ENCODE measurements around the gene REPIN1. TPM values are rescaled to one million over a fixed set of nuclear protein-coding genes. Genes with fewer than 3 reads are reported as not detected.
A peak's percentile ranks its signal among the peaks of the same experiment; 100 is the strongest.

REPIN1 gene
- total RNA-seq, 1 experiment from 2014 or later: 106 TPM

GRCh38 chr7:150369748-150370501 is 1.3 kb downstream of the REPIN1 start:
- DNase-seq (ENCODE audit: low read depth, low spot score): no peak
- no peak for TF ChIP-seq ZNF274 (IDR thresholded peaks at IDR 0.05; ENCODE audit: low read depth, low read length)
- CTCF ChIA-PET: no interaction called here
- peak overlapping the region; percentile 98 for H3K27ac ChIP-seq (ENCODE audit: low read depth, low read length)
- peaks cover 11 to 16% of the 10 kb centered on the region in 2 experiments; a peak in 3 of 4 replicates for H3K36me3 ChIP-seq (ENCODE audit: control insufficient read depth in 1 of 2, insufficient read depth in 2 of 2, low read length in 2 of 2)
- RAD21 ChIA-PET (ENCODE audit: low non-redundant PET in 1 of 2, low total read pairs in 2 of 2, uncharacterized antibody in 2 of 2, unreplicated experiment in 2 of 2): no interaction called here
- H2AFZ ChIP-seq (ENCODE audit: low read depth, low read length, poor library complexity, severe bottlenecking): no peak overlapping the region
- H3K4me2 ChIP-seq (ENCODE audit: low read length): peak overlapping the region; percentile 89
- no peaks in the 10 kb centered on the region for H3K27me3 ChIP-seq (ENCODE audit: insufficient read depth, low read length)
- H3K79me2 ChIP-seq (ENCODE audit: insufficient read depth, low read length): peaks cover 44% of the 10 kb centered on the region
- no peaks in the 10 kb centered on the region for H3K9me3 ChIP-seq (ENCODE audit: control insufficient read depth in 1 of 2, insufficient read depth in 1 of 2, low read depth in 1 of 2, low read length in 2 of 2)
- H3K4me3 ChIP-seq (replicated peaks in 1 of 2; ENCODE audit: low read depth in 1 of 2, low read length in 2 of 2): peak overlapping the region; percentile 76
- intact Hi-C loops (cut with micrococcal nuclease): loop anchor here (5.0 to 10.0 kb wide), 2 partner anchors 32 to 65 kb away; no protein-coding TSS in a partner anchor
- POLR2A ChIA-PET: interaction anchor here (2.6 kb wide), 1 partner anchor 8 kb away, joined by 15 read pairs; no protein-coding TSS in a partner anchor
- no peaks in the 10 kb centered on the region for H4K20me1 ChIP-seq (ENCODE audit: insufficient read depth)
- BruUV-seq (replicated peaks): TSS peak; percentile 40
- no peaks in the 10 kb centered on the region for H3K9me2 ChIP-seq (ENCODE audit: insufficient read depth)
- H3K4me1 ChIP-seq (ENCODE audit: control insufficient read depth in 1 of 2, insufficient read depth in 2 of 2, low read length in 2 of 2): peaks cover 13 to 24% of the 10 kb centered on the region in 2 experiments
- peak overlapping the region; percentile 89 for H3K9ac ChIP-seq (ENCODE audit: low read length)
- no peak for ATAC-seq

GRCh38 chr7:150370612-150371071 is 2.0 kb downstream of the REPIN1 start:
- ChIA-PET POLR2A (interaction anchor here (2.6 kb wide), 1 partner anchor 7 kb away, joined by 15 read pairs; no protein-coding TSS in a partner anchor), CTCF (no interaction called here)
- no peak for TF ChIP-seq REST (IDR thresholded peaks at IDR 0.05; ENCODE audit: low read depth)
- no peak for TF ChIP-seq RAD21 (IDR thresholded peaks at IDR 0.05; ENCODE audit: low read depth)
- TF ChIP-seq EZH2 (IDR thresholded peaks at IDR 0.05): no peak
- no peak for TF ChIP-seq CTCF (IDR thresholded peaks at IDR 0.05 in 2 of 3, conservative IDR thresholded peaks at IDR 0.05 in 1 of 3; ENCODE audit: borderline replicate concordance in 1 of 3, insufficient read depth in 1 of 3, low read depth in 2 of 3, low read length in 2 of 3)
- TF ChIP-seq CEBPB (IDR thresholded peaks at IDR 0.05; ENCODE audit: low read depth): no peak
- TF ChIP-seq SRF (IDR thresholded peaks at IDR 0.05; ENCODE audit: low read depth): no peak
- no peak for TF ChIP-seq EGR1 (IDR thresholded peaks at IDR 0.05; ENCODE audit: low read depth)
- no peak for TF ChIP-seq JUND (IDR thresholded peaks at IDR 0.05)
- no peak for TF ChIP-seq YY1 (IDR thresholded peaks at IDR 0.05; ENCODE audit: extremely low read depth, insufficient replicate concordance, low read depth, low read length)
- no peak for TF ChIP-seq MAX (IDR thresholded peaks at IDR 0.05)

More at GRCh38 chr7:150370612-150371071, 2.0 kb downstream of the REPIN1 start:
- RAD21 ChIA-PET (ENCODE audit: low non-redundant PET in 1 of 2, low total read pairs in 2 of 2, uncharacterized antibody in 2 of 2, unreplicated experiment in 2 of 2): no interaction called here
- peaks cover 11 to 16% of the 10 kb centered on the region in 2 experiments; a peak in 3 of 4 replicates for H3K36me3 ChIP-seq (ENCODE audit: control insufficient read depth in 1 of 2, insufficient read depth in 2 of 2, low read length in 2 of 2)
- peaks cover 44% of the 10 kb centered on the region for H3K79me2 ChIP-seq (ENCODE audit: insufficient read depth, low read length)
- intact Hi-C loops (cut with micrococcal nuclease): no loop called here
- H3K4me3 ChIP-seq (replicated peaks in 1 of 2; ENCODE audit: low read depth in 1 of 2, low read length in 2 of 2): no peak overlapping the region
- no TSS peak for BruUV-seq (replicated peaks)
- H3K27ac ChIP-seq (ENCODE audit: low read depth, low read length): peak overlapping the region; percentile 98; the same call in 1 of the 2 replicates
- no peaks in the 10 kb centered on the region for H4K20me1 ChIP-seq (ENCODE audit: insufficient read depth)
- ATAC-seq (no peak), DNase-seq (ENCODE audit: low read depth, low spot score) (no peak)
- H3K9ac ChIP-seq (ENCODE audit: low read length): peak overlapping the region; percentile 89
- H3K27me3 ChIP-seq (ENCODE audit: insufficient read depth, low read length): no peaks in the 10 kb centered on the region
- H3K9me3 ChIP-seq (ENCODE audit: control insufficient read depth in 1 of 2, insufficient read depth in 1 of 2, low read depth in 1 of 2, low read length in 2 of 2): no peaks in the 10 kb centered on the region
- H3K9me2 ChIP-seq (ENCODE audit: insufficient read depth): no peaks in the 10 kb centered on the region
- peaks cover 13 to 24% of the 10 kb centered on the region in 2 experiments for H3K4me1 ChIP-seq (ENCODE audit: control insufficient read depth in 1 of 2, insufficient read depth in 2 of 2, low read length in 2 of 2)
- H3K4me2 ChIP-seq (ENCODE audit: low read length): peak overlapping the region; percentile 89
- H2AFZ ChIP-seq (ENCODE audit: low read depth, low read length, poor library complexity, severe bottlenecking): no peak overlapping the region
